Transverse colon (tissue), 3 donors: ENCODE measurements around the gene CYFIP2.

Experiments used
- CTCF ChIP-seq, 5 experiments: fragments of 200-600 bp in 3 of 5; fragments of 450-650 bp in 2 of 5; sonication (generic) in 3 of 5; IDR thresholded peaks; 1 replicate in 2 of 5; 2 replicates in 3 of 5; pipeline ENCODE4 v1.5.1; 2016 to 2017; ENCODE audit warnings: antibody characterized with exemption in 5 of 5, inconsistent platforms in 3 of 5, mild to moderate bottlenecking in 2 of 5, moderate library complexity in 1 of 5
- POLR2A ChIP-seq: fragments of 450-650 bp; IDR thresholded peaks from one replicate; pipeline ENCODE4 v1.6.1; 2016; ENCODE audit warnings: antibody characterized with exemption, mild to moderate bottlenecking, moderate library complexity

- TF ChIP-seq CTCF (IDR thresholded peaks at IDR 0.05) (no peak), POLR2A (no peak)
These were observed 115.8 kb downstream of the CYFIP2 start for GRCh38 chr5:157381746-157382145.
